Tibial nerve (tissue), 4 donors: ENCODE measurements around the gene CXCR5. TPM values are rescaled to one million over a fixed set of nuclear protein-coding genes. Genes with fewer than 3 reads are reported as not detected.
"Not testable (repeated sequence)": the region's sequence is repeated elsewhere in the genome, so short reads cannot be mapped to it uniquely, and the experiment has no call there.

Experiments
- DNase-seq, 2 donors: peaks; one replicate each; pipeline ENCODE4 v3.0.0-alpha.2; 2019; ENCODE audit warnings: low spot score in 2 of 2
- H3K27ac ChIP-seq, 4 donors: fragments of 200-600 bp; sonication (generic) in 3 of 4; one replicate each; pipeline ENCODE4 v1.5.1; 2017 to 2019; ENCODE audit warnings: mild to moderate bottlenecking in 1 of 4
- H3K27me3 ChIP-seq, 2 donors: fragments of 200-600 bp; sonication (generic) in 1 of 2; one replicate each; pipeline versions ENCODE4 v1.5.1 to v1.6.0; 2017 to 2019
- H3K36me3 ChIP-seq, 3 donors: fragments of 200-600 bp; sonication (generic); one replicate each; pipeline ENCODE4 v1.5.1; 2018 to 2019
- H3K4me1 ChIP-seq, 4 donors: fragments of 200-600 bp; sonication (generic) in 3 of 4; one replicate each; pipeline ENCODE4 v1.5.1; 2017 to 2019
- H3K4me3 ChIP-seq, 4 donors: fragments of 200-600 bp; sonication (generic) in 3 of 4; one replicate each; pipeline ENCODE4 v1.5.1; 2017 to 2019; ENCODE audit warnings: mild to moderate bottlenecking in 1 of 4, moderate library complexity in 1 of 4
- H3K9me3 ChIP-seq, 4 donors: fragments of 200-600 bp; sonication (generic) in 3 of 4; one replicate each; pipeline ENCODE4 v1.5.1; 2017 to 2019
- EP300 ChIP-seq, 2 donors: sonication (generic); formaldehyde crosslinking; IDR thresholded peaks; one replicate each; pipeline ENCODE4 v1.6.1; 2017; ENCODE audit warnings: antibody characterized with exemption in 2 of 2, mild to moderate bottlenecking in 1 of 2
- POLR2A ChIP-seq, 2 donors: fragments of 450-650 bp; IDR thresholded peaks; one replicate each; pipeline ENCODE4 v1.6.1; 2017; ENCODE audit warnings: antibody characterized with exemption in 2 of 2, mild to moderate bottlenecking in 2 of 2, moderate library complexity in 2 of 2
- WGBS, 2 donors: methylation state at CpG; one replicate each; pipeline ENCODE4 v1.1.5; 2018; 5-methylcytosine and 5-hydroxymethylcytosine counted together
- total RNA-seq, 4 donors: library from RNA; depleted of rRNA; stranded (reverse); fragments of >200 nt; gene quantifications; one replicate each; pipeline ENCODE4 v1.1.0, GENCODE V29; 2016
- TF ChIP-seq, protein P1 (sequence below), 5 experiments: fragments of 200-600 bp in 3 of 5; fragments of 450-650 bp in 2 of 5; sonication (generic) in 3 of 5; IDR thresholded peaks; one replicate each; pipeline ENCODE4 v1.5.1; 2016 to 2019; ENCODE audit warnings: antibody characterized with exemption in 5 of 5, mild to moderate bottlenecking in 3 of 5, moderate library complexity in 2 of 5

CXCR5 gene
- total RNA-seq, 4 donors from 2014 or later = not detected

DNA sequence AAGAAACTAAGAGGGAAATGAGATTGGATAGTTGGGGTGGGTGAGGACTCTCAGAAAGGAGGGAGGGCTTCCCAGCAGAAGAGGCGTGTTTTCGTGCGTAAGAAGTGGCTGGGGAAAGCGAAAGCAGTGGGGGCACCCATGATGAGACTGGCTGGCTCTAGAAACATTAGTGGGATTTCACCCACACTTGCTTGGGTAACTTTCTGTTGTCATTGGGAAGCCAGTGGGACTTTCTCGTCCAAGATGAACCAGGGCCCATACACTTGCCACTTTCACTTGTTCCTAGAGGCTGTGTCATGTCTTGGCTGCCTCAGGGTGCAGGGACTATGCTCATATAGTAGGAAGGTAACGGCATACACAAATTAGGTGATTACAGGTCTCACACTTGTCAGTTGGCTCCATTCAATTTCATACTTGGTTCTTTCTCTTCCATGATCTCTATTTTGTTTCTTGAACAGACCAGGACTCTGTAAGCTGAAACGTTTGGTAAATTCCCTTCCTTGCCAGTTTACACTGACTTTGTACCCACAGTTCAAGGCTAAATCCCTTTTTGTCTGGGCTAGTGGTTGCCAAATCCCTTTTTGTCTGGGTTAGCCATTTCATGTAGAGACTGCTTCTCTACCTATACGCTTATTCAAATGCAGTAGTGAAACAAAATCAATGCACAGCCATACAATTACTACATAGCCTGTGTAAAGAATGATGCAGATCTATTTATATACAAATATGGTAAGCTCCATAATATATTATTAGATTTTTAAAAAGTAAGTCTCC is 42.0 kb upstream of the CXCR5 start:
- no peak for DNase-seq
- Histone ChIP-seq H3K4me3 (peak overlapping the region in 1 of 4 donors; percentile 15), H3K36me3 (no peaks in the 10 kb centered on the region), H3K27me3 (no peaks in the 10 kb centered on the region), H3K4me1 (peaks cover 0 to 7% (median 0%) of the 10 kb centered on the region in 4 donors), H3K27ac (no peak overlapping the region), H3K9me3 (no peaks in the 10 kb centered on the region)
- WGBS, 2 donors = 74 to 80% methylated on average over 8 of the region's 8 CpGs
- TF ChIP-seq, protein P1, sequence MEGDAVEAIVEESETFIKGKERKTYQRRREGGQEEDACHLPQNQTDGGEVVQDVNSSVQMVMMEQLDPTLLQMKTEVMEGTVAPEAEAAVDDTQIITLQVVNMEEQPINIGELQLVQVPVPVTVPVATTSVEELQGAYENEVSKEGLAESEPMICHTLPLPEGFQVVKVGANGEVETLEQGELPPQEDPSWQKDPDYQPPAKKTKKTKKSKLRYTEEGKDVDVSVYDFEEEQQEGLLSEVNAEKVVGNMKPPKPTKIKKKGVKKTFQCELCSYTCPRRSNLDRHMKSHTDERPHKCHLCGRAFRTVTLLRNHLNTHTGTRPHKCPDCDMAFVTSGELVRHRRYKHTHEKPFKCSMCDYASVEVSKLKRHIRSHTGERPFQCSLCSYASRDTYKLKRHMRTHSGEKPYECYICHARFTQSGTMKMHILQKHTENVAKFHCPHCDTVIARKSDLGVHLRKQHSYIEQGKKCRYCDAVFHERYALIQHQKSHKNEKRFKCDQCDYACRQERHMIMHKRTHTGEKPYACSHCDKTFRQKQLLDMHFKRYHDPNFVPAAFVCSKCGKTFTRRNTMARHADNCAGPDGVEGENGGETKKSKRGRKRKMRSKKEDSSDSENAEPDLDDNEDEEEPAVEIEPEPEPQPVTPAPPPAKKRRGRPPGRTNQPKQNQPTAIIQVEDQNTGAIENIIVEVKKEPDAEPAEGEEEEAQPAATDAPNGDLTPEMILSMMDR (IDR thresholded peaks at IDR 0.05) = no peak
- TF ChIP-seq POLR2A (IDR thresholded peaks at IDR 0.05) = no peak
- no peak for TF ChIP-seq EP300 (IDR thresholded peaks at IDR 0.05)

DNA sequence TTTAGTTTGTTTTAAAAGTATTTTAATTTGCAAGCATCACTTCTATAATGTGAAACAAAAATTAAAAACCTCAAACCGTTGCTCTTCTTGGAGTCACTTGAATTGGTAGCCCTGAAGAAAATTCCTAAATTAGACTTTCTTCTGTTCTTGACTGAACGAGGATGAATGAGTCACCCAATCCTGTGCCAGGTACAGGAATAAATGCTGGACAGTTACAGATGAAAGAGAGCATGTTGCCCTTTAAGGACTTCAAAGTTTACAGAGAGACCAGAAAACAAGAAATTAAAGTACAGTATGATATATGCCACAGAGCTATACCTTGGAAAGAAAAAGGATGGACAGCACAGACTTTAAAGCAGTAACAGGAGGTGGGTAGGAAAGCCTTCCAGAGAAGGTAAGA is 41.3 kb upstream of the CXCR5 start:
- peaks cover 0 to 7% (median 0%) of the 10 kb centered on the region in 4 donors for H3K4me1 ChIP-seq
- DNase-seq = no peak
- no peak overlapping the region for H3K27ac ChIP-seq
- no peaks in the 10 kb centered on the region for H3K9me3 ChIP-seq
- no peak overlapping the region for H3K4me3 ChIP-seq
- no peak for TF ChIP-seq POLR2A (IDR thresholded peaks at IDR 0.05)
- no peak for TF ChIP-seq EP300 (IDR thresholded peaks at IDR 0.05)
- TF ChIP-seq, protein P1 (IDR thresholded peaks at IDR 0.05) = no peak
- no peaks in the 10 kb centered on the region for H3K27me3 ChIP-seq
- 29 to 36% methylated on average over 2 of the region's 2 CpGs for WGBS, 2 donors
- H3K36me3 ChIP-seq = no peaks in the 10 kb centered on the region

DNA sequence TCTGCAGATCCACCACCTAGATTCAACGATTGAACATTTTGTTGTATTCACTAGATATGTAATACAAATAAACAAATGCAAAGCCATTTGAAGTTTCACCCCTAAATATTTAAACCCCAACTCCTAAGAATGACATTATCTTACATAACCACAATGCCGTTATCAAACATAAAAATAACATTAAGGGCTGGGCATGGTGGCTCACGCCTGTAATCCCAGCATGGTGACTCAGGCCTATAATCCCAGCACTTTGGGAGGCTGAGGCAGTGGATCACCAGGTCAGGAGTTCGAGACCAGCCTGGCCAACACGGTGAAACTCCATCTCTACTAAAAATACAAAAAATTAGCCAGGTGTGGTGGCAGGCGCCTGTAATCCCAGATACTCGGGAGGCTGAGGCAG is 40.8 kb upstream of the CXCR5 start:
- not testable (repeated sequence) for H3K27ac ChIP-seq, H3K4me1 ChIP-seq, H3K27me3 ChIP-seq, DNase-seq, H3K36me3 ChIP-seq, H3K4me3 ChIP-seq, H3K9me3 ChIP-seq
- WGBS, 2 donors = 89 to 90% methylated on average over 7 of the region's 7 CpGs

DNA sequence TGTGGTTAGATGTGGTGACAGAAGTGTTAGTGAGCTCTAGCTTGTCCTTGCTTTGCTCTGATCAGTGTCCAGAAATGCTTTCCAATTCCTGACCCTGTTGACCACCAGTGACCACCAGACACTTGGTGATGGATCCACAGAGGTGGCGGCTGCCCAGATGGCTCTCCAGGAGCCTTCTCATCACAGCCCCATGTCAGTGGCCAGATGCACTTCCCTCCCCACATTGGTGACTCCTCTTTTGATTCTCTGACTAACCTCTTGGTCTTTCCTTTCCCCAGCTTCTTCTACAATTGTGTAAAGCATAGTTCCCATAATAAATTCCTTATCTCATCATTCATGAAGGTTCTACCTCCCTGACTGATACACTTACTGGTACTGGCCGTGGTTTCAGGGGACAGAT is 40.1 kb upstream of the CXCR5 start:
- no peaks in the 10 kb centered on the region for H3K27me3 ChIP-seq
- no peak overlapping the region for H3K27ac ChIP-seq
- no peaks in the 10 kb centered on the region for H3K36me3 ChIP-seq
- TF ChIP-seq EP300 (IDR thresholded peaks at IDR 0.05) (no peak), POLR2A (IDR thresholded peaks at IDR 0.05) (no peak)
- TF ChIP-seq, protein P1 (IDR thresholded peaks at IDR 0.05) = no peak
- no peaks in the 10 kb centered on the region for H3K9me3 ChIP-seq
- peaks cover 0 to 7% (median 0%) of the 10 kb centered on the region in 4 donors for H3K4me1 ChIP-seq
- DNase-seq = no peak
- 79 to 94% methylated on average over 2 of the region's 2 CpGs for WGBS, 2 donors
- H3K4me3 ChIP-seq = no peak overlapping the region

DNA sequence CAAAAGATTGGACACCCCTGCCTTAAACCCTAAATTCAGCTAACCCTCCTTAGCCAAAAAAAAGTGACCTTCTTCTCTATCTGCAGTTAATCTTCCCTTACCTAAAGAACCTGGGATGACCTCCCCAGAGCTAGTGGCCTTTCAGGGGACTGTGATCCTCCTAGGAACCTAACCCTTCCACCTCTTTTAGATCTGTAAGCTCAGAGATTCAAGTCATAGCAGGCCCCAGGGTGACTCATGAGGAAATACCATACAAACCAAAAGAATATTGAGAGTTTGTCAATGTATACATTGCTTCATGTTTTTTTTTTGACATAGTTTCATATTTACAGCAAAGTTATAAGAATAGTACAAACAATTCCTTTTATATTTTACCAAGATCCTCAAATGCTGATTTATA is 38.3 kb upstream of the CXCR5 start:
- H3K36me3 ChIP-seq = no peaks in the 10 kb centered on the region
- no peak for DNase-seq
- H3K27me3 ChIP-seq = no peaks in the 10 kb centered on the region
- no peak overlapping the region for H3K27ac ChIP-seq
- H3K4me1 ChIP-seq = no peaks in the 10 kb centered on the region
- no peaks in the 10 kb centered on the region for H3K9me3 ChIP-seq
- no peak overlapping the region for H3K4me3 ChIP-seq
- TF ChIP-seq EP300 (IDR thresholded peaks at IDR 0.05) = no peak
- no peak for TF ChIP-seq POLR2A (IDR thresholded peaks at IDR 0.05)
- TF ChIP-seq, protein P1 (IDR thresholded peaks at IDR 0.05) = no peak
